LNCaP clone FGC (cell line): ENCODE results near the gene GIPC2.

ENCODE experiments used
- DNase-seq: peaks from one replicate; pipeline ENCODE4 v3.0.0-alpha.2; 2011; ENCODE audit warnings: low read depth
- H3K4me3 ChIP-seq: 2 replicates; pipeline ENCODE4 v1.5.1; 2011; ENCODE audit warnings: mild to moderate bottlenecking, low read depth, low read length, control low read depth
- CTCF ChIP-seq: IDR thresholded peaks from 2 replicates; pipeline ENCODE4 v1.5.1; 2012; ENCODE audit warnings: mild to moderate bottlenecking; ENCODE audit not compliant: control insufficient read depth, insufficient read depth; ENCODE audit errors: extremely low read depth

GIPC2 gene

GRCh38 chr1:78141531-78142231 is 95.9 kb downstream of the GIPC2 start:
- no peak for DNase-seq
- no peak for TF ChIP-seq CTCF

GRCh38 chr1:78142736-78143135 is 97.0 kb downstream of the GIPC2 start:
- DNase-seq, result no peak
- H3K4me3 ChIP-seq, result no peak overlapping the region
- TF ChIP-seq CTCF, result no peak

More at GRCh38 chr1:78141531-78142231, 95.9 kb downstream of the GIPC2 start:
- no peak overlapping the region for H3K4me3 ChIP-seq

GRCh38 chr1:78143152-78143551 is 97.4 kb downstream of the GIPC2 start:
- DNase-seq, result no peak
- no peak for TF ChIP-seq CTCF
- H3K4me3 ChIP-seq, result no peak overlapping the region

GRCh38 chr1:78143673-78144072 is 97.9 kb downstream of the GIPC2 start:
- no peak for TF ChIP-seq CTCF
- no peak overlapping the region for H3K4me3 ChIP-seq
- DNase-seq, result no peak

GRCh38 chr1:78145105-78145580 is 99.4 kb downstream of the GIPC2 start:
- no peak overlapping the region for H3K4me3 ChIP-seq
- peak; percentile 91 for TF ChIP-seq CTCF
- peak; percentile 75 for DNase-seq

GRCh38 chr1:78146205-78146771 is 100.5 kb downstream of the GIPC2 start:
- peak; percentile 46 for DNase-seq
- TF ChIP-seq CTCF, result no peak
- no peak overlapping the region for H3K4me3 ChIP-seq
